ENCODE results near the gene R3HDM2. TPM values are rescaled to one million over a fixed set of nuclear protein-coding genes. Genes with fewer than 3 reads are reported as not detected.

R3HDM2 gene
- total RNA-seq, 6 experiments from 2014 or later: 33.7 to 39.4 (median 37.9) TPM

- H3K36me3 Mint-ChIP-seq (ENCODE audit: low read depth): peaks cover 9% of the 10 kb centered on the region
- TF ChIP-seq CTCF (IDR thresholded peaks at IDR 0.05): no peak
- H3K27me3 Mint-ChIP-seq (ENCODE audit: insufficient read depth): peaks cover 20% of the 10 kb centered on the region
- H3K9me3 Mint-ChIP-seq: no peaks in the 10 kb centered on the region; the same call in 1 of the 2 replicates
- peaks cover 58% of the 10 kb centered on the region for H3K4me1 Mint-ChIP-seq (ENCODE audit: low read depth)
- no peak for DNase-seq
- peak overlapping the region; percentile 95 for H3K4me3 Mint-ChIP-seq
- H3K27ac Mint-ChIP-seq: peak overlapping the region; percentile 78
These were observed 192.7 kb downstream of the R3HDM2 start for GRCh38 chr12:57237932-57238853.

- H3K9me3 Mint-ChIP-seq: no peaks in the 10 kb centered on the region; the same call in 1 of the 2 replicates
- TF ChIP-seq CTCF (IDR thresholded peaks at IDR 0.05): no peak
- H3K36me3 Mint-ChIP-seq (ENCODE audit: low read depth): peaks cover 14% of the 10 kb centered on the region
- H3K27me3 Mint-ChIP-seq (ENCODE audit: insufficient read depth): peaks cover 20% of the 10 kb centered on the region
- peak overlapping the region; percentile 52 for H3K27ac Mint-ChIP-seq
- DNase-seq: no peak
- peaks cover 58% of the 10 kb centered on the region for H3K4me1 Mint-ChIP-seq (ENCODE audit: low read depth)
- H3K4me3 Mint-ChIP-seq: peak overlapping the region; percentile 21; the same call in 1 of the 2 replicates
These were observed 193.3 kb downstream of the R3HDM2 start for GRCh38 chr12:57237596-57237931.

GRCh38 chr12:57236925-57237595, 193.8 kb downstream of the R3HDM2 start:
- Mint-ChIP-seq H3K4me3 (no peak overlapping the region), H3K9me3 (no peaks in the 10 kb centered on the region; the same call in 1 of the 2 replicates), H3K36me3 (ENCODE audit: low read depth) (peaks cover 14% of the 10 kb centered on the region), H3K27me3 (ENCODE audit: insufficient read depth) (peaks cover 19% of the 10 kb centered on the region), H3K4me1 (ENCODE audit: low read depth) (peaks cover 55% of the 10 kb centered on the region), H3K27ac (no peak overlapping the region)
- no peak for TF ChIP-seq CTCF (IDR thresholded peaks at IDR 0.05)
- no peak for DNase-seq

- H3K4me3 Mint-ChIP-seq: no peak overlapping the region
- H3K27ac Mint-ChIP-seq: no peak overlapping the region
- peaks cover 49% of the 10 kb centered on the region for H3K4me1 Mint-ChIP-seq (ENCODE audit: low read depth)
- DNase-seq: no peak
- H3K27me3 Mint-ChIP-seq (ENCODE audit: insufficient read depth): peaks cover 13% of the 10 kb centered on the region
- peaks cover 14% of the 10 kb centered on the region for H3K36me3 Mint-ChIP-seq (ENCODE audit: low read depth)
- no peaks in the 10 kb centered on the region; the same call in 1 of the 2 replicates for H3K9me3 Mint-ChIP-seq
- TF ChIP-seq CTCF (IDR thresholded peaks at IDR 0.05): no peak
These were observed 194.5 kb downstream of the R3HDM2 start for GRCh38 chr12:57236201-57236924.

- Mint-ChIP-seq H3K27me3 (ENCODE audit: insufficient read depth) (peaks cover 12% of the 10 kb centered on the region), H3K27ac (no peak overlapping the region), H3K4me1 (ENCODE audit: low read depth) (peaks cover 49% of the 10 kb centered on the region), H3K36me3 (ENCODE audit: low read depth) (peaks cover 16% of the 10 kb centered on the region), H3K9me3 (no peaks in the 10 kb centered on the region; the same call in 1 of the 2 replicates), H3K4me3 (no peak overlapping the region)
- TF ChIP-seq CTCF (IDR thresholded peaks at IDR 0.05): no peak
- no peak for DNase-seq
These were observed 195.1 kb downstream of the R3HDM2 start for GRCh38 chr12:57235728-57236131.
